GM23338 (cell line): Measurements from ENCODE around the gene CNTN5.

Source experiments
- EZH2 ChIP-seq: fragments of 200-600 bp; sonication (generic); IDR thresholded peaks from one replicate; pipeline ENCODE4 v1.8.0; 2017; ENCODE audit warnings: antibody characterized with exemption, mild to moderate bottlenecking, low read depth; ENCODE audit not compliant: unreplicated experiment
- POLR2AphosphoS5 ChIP-seq: IDR thresholded peaks from 2 replicates; pipeline ENCODE4 v1.6.1; 2016; ENCODE audit warnings: antibody characterized with exemption, low read depth

DNA sequence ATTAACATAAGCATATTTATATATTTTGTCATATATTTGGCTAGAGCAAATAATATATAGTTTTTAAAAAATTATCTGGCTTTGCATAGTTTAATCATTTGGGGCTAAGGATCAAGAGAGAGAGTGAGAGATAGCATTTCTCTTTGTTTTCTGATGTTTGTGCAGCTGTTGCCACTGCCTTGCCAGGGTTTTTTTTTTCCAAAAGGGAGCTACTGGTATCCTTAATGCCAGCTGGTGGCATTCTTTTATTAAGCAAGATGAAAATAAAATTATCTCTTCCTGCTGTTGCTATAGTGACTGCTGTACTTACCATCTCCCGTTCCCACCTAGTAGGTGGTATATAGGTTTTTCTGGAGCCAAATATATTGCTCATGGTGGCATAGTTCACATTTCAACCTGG, 873.1 kb downstream of the CNTN5 start:
- no peak for TF ChIP-seq EZH2
- TF ChIP-seq POLR2AphosphoS5, result no peak
